ENCODE measurements around the gene ZFAND2A.
"Not testable (repeated sequence)": the region's sequence is repeated elsewhere in the genome, so short reads cannot be mapped to it uniquely, and the experiment has no call there.

Gene ZFAND2A, protein sequence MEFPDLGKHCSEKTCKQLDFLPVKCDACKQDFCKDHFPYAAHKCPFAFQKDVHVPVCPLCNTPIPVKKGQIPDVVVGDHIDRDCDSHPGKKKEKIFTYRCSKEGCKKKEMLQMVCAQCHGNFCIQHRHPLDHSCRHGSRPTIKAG

DNA sequence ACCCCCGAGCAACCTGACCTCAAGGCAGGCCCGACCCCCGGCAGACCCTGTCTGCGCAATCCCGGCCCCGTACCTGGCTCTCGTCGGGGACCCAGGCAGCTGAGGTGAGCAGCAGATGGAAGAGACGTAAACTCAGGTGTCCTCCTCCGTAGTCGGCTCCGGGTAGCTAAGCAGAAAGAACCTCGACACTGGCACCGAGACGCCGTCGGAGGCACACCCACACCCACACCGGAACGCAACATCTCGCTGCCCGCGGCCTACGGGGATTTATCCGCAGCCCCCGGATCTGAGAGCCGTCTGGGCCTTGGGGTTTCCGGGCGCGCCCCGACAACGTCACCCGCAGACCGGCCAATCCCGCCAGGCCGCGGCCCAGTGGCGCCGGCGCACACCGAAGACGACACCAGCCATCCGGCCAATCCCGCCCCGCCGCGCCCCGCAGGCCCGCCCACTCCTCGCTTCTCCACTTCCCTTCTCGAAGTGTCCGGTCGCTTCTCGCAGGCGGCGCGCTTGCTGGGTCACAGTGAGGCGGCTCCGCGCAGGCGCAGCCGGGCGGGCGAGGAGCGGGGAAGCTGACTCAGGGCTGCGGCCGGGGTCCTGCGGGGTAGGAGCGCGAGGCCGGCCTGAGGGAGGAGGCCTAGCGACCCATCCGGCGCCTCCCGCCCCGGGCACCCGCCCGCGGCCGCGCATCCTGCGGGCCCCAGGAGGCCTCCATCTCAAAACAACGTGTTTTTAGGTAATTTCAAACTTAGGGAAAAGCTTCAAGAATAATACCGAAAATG, at the start of gene ZFAND2A:
TSS of gene ZFAND2A (minus strand) at position 306 of the 779 bp plus-strand sequence. CDS start 1,984 bp downstream, outside the sequence.
- peak; percentile 98 to 99 for DNase-seq
- TF ChIP-seq GATA1 (IDR thresholded peaks at IDR 0.05; ENCODE audit: low read depth, low read length) (no peak), POLR2A (IDR thresholded peaks at IDR 0.05; ENCODE audit: low read length) (peak; percentile 81)

DNA sequence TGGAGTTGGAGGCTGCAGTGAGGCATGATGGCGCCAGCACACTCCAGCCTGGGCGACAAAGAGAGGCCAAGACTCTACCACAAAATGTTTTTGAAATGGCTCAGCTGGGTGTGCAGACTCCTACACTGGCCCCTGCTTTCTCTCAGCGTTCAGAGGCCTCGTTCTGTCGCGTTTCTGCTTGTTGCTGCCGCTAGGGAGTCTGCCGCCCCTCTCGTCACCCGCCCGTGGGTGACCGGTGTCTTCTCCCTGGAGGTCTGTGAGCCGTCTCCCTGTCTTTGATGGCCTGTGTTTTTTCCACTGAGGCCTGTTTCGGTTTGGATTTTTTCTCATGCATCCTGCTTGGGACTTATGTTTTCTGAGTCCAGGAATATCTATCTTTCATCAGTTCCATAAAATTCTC, 49.1 kb upstream of the ZFAND2A start:
- TF ChIP-seq GATA1 (IDR thresholded peaks at IDR 0.05; ENCODE audit: low read depth, low read length) (no peak), POLR2A (IDR thresholded peaks at IDR 0.05; ENCODE audit: low read length) (no peak)
- DNase-seq: no peak

DNA sequence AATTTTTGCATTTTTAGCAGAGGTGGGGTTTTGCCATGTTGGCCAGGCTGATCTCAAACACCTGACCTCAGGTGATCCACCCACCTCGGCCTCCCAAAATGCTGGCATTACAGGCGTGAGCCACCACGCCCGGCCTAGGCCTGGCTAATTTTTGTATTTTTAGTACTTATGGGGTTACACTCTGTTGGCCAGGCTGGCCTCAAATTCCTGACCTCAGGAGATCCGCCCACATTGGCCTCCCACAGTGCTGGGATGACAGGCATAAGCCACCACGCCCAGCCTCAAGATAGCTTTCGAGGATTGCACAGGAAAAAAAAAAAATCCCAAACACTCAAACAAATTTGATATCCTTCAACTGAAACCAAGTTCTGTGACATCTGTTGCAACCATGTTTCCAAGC, 45.7 kb upstream of the ZFAND2A start:
- not testable (repeated sequence) for DNase-seq

DNA sequence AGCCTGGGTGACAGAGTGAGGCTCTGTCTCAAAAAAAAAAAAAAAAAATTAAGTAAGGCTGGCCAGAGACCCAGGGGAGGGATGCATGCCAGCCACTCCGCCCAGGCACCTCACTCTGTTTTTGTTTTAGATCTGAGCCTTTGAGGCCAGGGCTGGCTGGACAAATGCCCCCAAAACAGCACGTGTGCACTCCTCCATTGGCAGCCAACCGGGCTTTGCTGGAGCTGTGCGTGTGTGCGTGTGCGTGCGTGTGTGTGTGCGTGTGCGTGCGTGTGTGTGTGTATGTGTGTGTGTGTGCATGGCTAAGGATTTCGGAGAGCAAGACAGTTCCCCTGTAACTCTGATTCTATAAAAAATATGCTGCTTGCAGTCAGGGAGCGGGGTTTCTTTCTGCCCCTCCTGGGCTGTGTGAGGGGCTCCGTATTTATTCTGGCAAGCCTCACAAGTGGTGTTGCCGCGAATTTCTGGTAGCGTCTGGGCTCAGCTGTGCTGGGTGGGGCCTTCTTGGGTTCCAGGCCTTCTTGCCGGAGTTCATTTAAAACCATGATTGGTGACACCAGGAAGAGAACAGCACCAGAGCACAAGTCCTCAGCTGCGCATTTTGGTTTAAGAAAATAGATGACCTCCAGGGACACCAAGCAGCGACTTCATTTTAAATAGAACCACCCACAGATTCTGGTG, 44.6 kb upstream of the ZFAND2A start:
- DNase-seq: no peak
- no peak for TF ChIP-seq GATA1 (IDR thresholded peaks at IDR 0.05; ENCODE audit: low read depth, low read length)
- no peak for TF ChIP-seq POLR2A (IDR thresholded peaks at IDR 0.05; ENCODE audit: low read length)

DNA sequence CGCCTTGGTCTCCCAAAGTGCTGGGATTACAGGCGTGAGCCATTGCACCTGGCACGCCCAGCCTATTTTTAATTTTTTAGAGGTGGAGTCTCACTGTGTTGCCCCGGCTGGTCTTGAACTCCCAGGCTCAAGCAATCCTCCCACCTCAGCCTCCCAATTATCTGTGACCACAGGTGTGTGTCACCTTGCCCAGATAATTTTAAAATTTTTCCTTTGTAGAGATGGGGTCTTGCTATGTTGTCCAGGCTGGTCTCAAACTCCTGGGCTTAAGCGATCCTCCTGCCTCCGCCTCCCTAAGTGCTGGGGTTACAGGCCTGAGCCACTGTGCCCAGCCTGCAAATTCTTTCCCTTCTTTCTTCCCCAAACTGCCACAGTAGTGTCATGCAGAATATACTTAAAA, 42.9 kb upstream of the ZFAND2A start:
- not testable (repeated sequence) for DNase-seq

DNA sequence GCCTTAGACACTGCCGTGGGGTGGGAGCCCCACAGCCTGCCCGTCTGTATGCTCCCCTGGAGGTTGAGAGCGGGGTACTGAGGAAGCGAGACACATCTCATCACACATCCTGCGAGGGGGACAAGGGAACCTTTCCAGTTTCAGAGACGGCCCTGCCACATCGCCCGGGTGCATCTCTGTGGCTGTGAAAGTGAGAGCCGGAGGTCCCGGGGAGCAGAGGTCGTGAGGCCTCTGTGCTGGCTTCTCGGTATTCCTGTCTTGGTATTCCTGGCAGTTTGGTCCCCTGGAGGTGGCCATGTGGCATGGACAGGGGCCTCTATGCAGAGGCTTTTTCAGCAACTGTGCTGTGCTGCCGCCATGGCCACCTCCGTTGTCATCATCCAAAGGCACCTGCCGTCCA, 41.9 kb upstream of the ZFAND2A start:
- TF ChIP-seq GATA1 (IDR thresholded peaks at IDR 0.05; ENCODE audit: low read depth, low read length) (no peak), POLR2A (IDR thresholded peaks at IDR 0.05; ENCODE audit: low read length) (no peak)
- DNase-seq: no peak

DNA sequence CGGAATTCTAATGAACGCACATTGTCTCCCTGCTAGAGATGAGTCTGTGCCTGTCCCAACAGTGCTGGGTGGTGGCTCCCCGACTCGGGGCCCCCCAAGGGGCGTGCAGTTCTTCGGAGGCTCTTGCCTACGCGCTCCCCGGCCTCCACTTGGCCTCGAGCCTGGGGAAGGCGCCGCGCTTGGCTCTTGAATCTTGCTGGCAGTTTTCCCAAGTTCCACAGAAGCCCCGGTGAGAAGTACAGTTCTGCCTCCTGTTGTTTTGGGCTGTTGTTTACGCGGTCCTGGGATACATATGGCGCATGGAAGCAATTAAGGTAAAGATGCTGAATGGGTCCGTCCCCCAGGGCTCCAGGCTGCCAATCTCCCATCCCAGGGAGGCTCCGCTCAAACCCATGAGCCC, 40.0 kb upstream of the ZFAND2A start:
- TF ChIP-seq GATA1 (IDR thresholded peaks at IDR 0.05; ENCODE audit: low read depth, low read length) (no peak), POLR2A (IDR thresholded peaks at IDR 0.05; ENCODE audit: low read length) (no peak)
- no peak for DNase-seq

DNA sequence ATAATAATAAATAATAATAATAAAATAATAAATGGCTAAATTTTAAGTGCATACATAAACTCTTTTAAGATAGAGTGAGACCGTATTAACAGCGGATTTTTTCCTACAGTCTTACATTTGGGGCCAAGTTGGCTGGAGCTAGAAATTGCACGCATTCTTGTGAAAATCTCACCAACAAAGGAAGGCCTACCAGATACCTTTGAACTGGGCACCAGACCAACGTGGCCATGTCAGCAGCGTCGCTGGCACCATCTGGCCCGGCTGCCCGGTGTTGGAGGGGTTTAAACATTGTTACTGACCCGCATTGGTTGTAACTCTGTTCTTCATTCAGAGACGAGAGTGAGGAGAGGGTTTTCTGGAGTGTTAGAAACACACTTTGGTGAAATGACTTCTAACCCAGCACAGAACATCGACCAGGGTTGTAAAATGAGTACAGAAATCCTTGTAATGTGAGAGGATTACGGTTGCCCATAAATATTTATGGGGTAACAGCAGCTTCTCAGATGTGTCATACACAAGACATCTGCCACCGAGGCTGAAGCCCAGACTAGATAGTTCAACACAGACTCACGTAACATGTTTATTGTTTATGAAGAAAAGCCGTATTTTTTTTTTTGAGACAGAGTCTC, 38.1 kb upstream of the ZFAND2A start:
- no peak for DNase-seq
- TF ChIP-seq POLR2A (IDR thresholded peaks at IDR 0.05; ENCODE audit: low read length): no peak

DNA sequence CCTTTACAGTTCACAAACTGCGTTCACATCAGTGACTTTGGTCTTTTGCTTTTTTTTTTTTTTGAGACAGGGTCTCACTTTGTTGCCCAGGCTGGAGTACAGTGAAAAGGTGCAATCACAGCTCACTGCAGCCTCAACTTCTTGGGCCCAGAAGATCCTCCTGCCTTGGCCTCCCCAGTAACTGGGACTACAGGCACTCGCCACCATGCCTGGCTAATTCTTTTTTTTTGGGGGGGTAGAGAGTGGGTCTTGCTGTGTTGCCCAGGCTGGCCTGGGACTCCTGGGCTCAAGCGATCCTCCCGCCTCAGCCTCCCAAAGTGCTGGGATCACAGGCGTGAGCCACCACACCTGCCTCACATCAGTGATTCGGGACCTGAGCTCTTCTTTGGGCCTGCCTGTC, 37.0 kb upstream of the ZFAND2A start:
- TF ChIP-seq GATA1 (IDR thresholded peaks at IDR 0.05; ENCODE audit: low read depth, low read length): no peak
- no peak for TF ChIP-seq POLR2A (IDR thresholded peaks at IDR 0.05; ENCODE audit: low read length)
- no peak for DNase-seq

DNA sequence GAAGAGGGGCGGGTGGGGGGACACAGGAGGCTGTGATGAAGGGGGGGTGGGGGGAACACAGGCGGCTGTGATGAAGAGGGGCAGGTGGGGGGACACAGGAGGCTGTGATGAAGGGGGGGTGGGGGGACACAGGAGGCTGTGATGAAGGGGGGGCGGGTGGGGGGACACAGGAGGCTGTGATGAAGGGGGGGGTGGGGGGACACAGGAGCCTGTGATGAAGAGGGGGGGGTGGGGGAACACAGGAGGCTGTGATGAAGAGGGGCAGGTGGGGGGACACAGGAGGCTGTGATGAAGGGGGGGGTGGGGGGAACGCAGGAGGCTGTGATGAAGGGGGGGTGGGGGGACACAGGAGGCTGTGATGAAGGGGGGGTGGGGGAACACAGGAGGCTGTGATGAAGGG, 36.4 kb upstream of the ZFAND2A start:
- DNase-seq: peak; percentile 18 to 27

DNA sequence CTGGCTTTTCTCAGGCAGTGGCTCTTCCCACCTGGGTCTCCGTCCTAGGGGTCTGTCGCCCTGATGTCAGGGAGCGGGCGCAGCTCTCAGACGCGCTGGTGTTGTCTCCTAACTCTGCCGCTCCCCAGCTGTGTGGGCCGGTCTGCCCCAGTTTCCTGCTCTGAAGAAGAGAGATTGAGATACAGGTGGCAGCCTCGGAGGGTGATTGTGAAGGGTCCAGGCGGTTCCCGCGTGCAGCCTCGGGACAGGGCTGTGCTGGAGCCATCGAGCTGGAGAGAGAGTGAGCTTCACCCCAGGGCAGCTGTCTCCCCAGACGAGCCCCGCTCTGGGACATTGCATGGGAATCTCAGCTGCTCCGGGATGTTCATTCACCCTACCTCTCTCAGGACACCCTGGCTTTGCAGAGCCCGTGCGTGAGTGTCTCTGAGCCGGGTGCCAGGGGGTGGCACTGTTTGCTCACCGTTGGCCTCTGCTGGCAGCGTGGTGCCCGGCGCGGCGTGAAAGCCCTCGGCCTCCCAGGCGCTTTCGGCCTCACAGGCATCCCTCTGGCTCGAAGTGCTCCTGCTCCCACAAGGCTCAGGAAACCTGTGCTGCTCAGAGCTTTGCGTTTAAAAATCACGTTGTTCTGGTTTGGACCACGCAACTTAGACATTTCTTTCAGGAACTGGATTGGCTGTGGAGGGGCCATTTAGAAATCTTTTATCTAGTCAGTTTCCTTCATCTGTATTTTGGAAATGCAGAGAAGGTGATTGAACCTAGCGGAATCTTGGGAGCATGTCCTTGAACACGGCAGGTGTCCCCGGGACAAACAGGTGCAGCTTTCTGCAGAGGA, 33.8 kb upstream of the ZFAND2A start:
- no peak for TF ChIP-seq POLR2A (IDR thresholded peaks at IDR 0.05; ENCODE audit: low read length)
- TF ChIP-seq GATA1 (IDR thresholded peaks at IDR 0.05; ENCODE audit: low read depth, low read length): no peak
- peak in 1 of 2 experiments; percentile 7 for DNase-seq

DNA sequence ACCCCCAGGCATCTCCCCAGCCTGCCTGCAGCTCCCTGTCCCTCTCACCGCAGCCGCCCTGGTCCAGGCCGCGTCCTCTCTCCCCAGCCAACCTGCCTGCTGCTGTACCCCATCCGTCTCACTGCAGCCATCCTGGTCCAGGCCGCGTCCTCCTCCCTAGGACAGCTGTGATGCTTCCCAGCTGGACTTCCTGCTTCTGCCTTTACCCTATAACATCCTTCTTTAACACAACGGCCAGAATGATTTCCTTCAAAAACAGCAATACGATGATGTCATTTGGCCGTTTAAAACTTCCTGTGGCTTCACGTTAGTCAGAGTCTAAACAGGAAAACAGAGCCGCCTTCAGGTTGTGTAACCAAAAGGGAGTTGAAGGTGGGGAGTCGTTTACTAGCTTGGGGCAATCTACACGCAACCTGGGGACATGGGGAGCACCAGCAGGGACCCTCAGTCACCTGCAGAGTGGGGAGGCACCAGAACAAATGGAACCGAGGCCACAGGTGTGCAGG, 32.2 kb upstream of the ZFAND2A start:
- DNase-seq: no peak
- TF ChIP-seq POLR2A (IDR thresholded peaks at IDR 0.05; ENCODE audit: low read length) (no peak), GATA1 (IDR thresholded peaks at IDR 0.05; ENCODE audit: low read depth, low read length) (no peak)

DNA sequence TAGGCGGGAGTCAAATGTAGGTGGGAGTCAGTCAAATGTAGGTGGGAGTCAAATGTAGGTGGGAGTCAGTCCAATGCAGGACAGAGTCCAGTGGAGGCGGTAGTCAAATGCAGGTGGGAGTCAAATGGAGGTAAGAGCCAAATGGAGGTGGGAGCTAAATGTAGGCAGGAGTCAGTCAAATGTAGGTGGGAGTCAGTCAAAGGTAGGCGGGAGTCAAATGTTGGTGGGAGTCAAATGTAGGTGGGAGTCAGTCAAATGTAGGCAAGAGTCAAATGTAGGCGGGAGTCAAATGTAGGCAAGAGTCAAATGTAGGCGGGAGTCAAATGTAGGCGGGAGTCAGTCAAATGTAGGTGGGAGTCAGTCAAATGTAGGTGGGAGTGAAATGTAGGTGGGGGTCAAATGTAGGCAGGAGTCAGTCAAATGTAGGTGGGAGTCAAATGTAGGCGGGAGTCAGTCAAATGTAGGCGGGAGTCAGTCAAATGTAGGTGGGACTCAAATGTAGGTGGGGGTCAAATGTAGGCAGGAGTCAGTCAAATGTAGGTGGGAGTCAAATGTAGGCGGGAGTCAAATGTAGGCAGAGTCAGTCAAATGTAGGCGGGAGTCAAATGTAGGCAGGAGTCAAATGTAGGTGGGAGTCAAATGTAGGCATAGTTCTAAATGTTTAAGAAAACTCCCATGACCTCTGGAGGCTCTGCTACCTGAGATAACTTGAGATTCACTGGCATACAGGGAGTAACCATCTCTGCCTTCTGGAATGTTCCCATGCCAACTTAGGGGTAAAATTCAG, 30.2 kb upstream of the ZFAND2A start:
- no peak for DNase-seq

More for the DNA sequence above, 30.2 kb upstream of the ZFAND2A start:
- no peak for TF ChIP-seq GATA1 (IDR thresholded peaks at IDR 0.05; ENCODE audit: low read depth, low read length)
- TF ChIP-seq POLR2A (IDR thresholded peaks at IDR 0.05; ENCODE audit: low read length): no peak

Data from erythroblast (primary cell).